Glutamatergic neuron (in vitro differentiated cells): ENCODE results near the gene C1orf185. TPM values are rescaled to one million over a fixed set of nuclear protein-coding genes. Genes with fewer than 3 reads are reported as not detected.

ENCODE experiments used
- DNase-seq: peaks from one replicate; pipeline ENCODE4 v3.0.0; 2022
- H3K27ac Mint-ChIP-seq: one replicate; pipeline ENCODE4 v1.8.0; 2020; ENCODE audit warnings: mild to moderate bottlenecking, mixed read lengths, inconsistent platforms; ENCODE audit not compliant: unreplicated experiment
- H3K27me3 Mint-ChIP-seq: one replicate; pipeline ENCODE4 v1.8.0; 2020; ENCODE audit warnings: mild to moderate bottlenecking, moderate library complexity, mixed read lengths, inconsistent platforms; ENCODE audit not compliant: unreplicated experiment
- H3K36me3 Mint-ChIP-seq: one replicate; pipeline ENCODE4 v1.8.0; 2020; ENCODE audit warnings: mild to moderate bottlenecking, mixed read lengths, inconsistent platforms; ENCODE audit not compliant: unreplicated experiment
- H3K4me1 Mint-ChIP-seq: one replicate; pipeline ENCODE4 v1.8.0; 2020; ENCODE audit warnings: mild to moderate bottlenecking, low read depth, mixed read lengths, inconsistent platforms; ENCODE audit not compliant: unreplicated experiment
- H3K4me3 Mint-ChIP-seq: one replicate; pipeline ENCODE4 v1.8.0; 2020; ENCODE audit warnings: mild to moderate bottlenecking, mixed read lengths, inconsistent platforms; ENCODE audit not compliant: unreplicated experiment
- H3K9me3 Mint-ChIP-seq: one replicate; pipeline ENCODE4 v1.8.0; 2020; ENCODE audit warnings: mild to moderate bottlenecking, moderate library complexity, mixed read lengths, inconsistent platforms; ENCODE audit not compliant: unreplicated experiment
- CTCF ChIP-seq: fragments of 200-600 bp; sonication (generic); IDR thresholded peaks from one replicate; pipeline ENCODE4 v1.5.0; 2021; ENCODE audit not compliant: partially characterized antibody, unreplicated experiment
- total RNA-seq: library from RNA; stranded (reverse); fragmentation: NEBNext Ultra II Directional; extraction: Animal tissue kit (Norgen Biotek cat#: 25700); gene quantifications from one replicate; pipeline ENCODE4 v1.2.1, GENCODE V29; 2021; ENCODE audit not compliant: unreplicated experiment

The C1orf185 gene
- total RNA-seq, 1 donor from 2014 or later = not detected

- Mint-ChIP-seq H3K27ac (no peak overlapping the region), H3K4me3 (no peak overlapping the region), H3K9me3 (no peaks in the 10 kb centered on the region), H3K4me1 (peaks cover 3% of the 10 kb centered on the region), H3K36me3 (no peaks in the 10 kb centered on the region), H3K27me3 (peaks cover 2% of the 10 kb centered on the region)
- no peak for DNase-seq
- no peak for TF ChIP-seq CTCF
Measured at GRCh38 chr1:51070640-51071039, 31.4 kb upstream of the C1orf185 start.

- no peak for TF ChIP-seq CTCF
- Mint-ChIP-seq H3K4me3 (no peak overlapping the region), H3K9me3 (no peaks in the 10 kb centered on the region), H3K27ac (no peak overlapping the region), H3K27me3 (peaks cover 2% of the 10 kb centered on the region), H3K4me1 (peaks cover 3% of the 10 kb centered on the region), H3K36me3 (no peaks in the 10 kb centered on the region)
- DNase-seq = no peak
Measured at GRCh38 chr1:51071291-51072042, 30.6 kb upstream of the C1orf185 start.

GRCh38 chr1:51072043-51072439 is 30.0 kb upstream of the C1orf185 start:
- no peaks in the 10 kb centered on the region for H3K36me3 Mint-ChIP-seq
- peaks cover 2% of the 10 kb centered on the region for H3K27me3 Mint-ChIP-seq
- no peaks in the 10 kb centered on the region for H3K9me3 Mint-ChIP-seq
- peaks cover 3% of the 10 kb centered on the region for H3K4me1 Mint-ChIP-seq
- TF ChIP-seq CTCF = no peak
- H3K4me3 Mint-ChIP-seq = no peak overlapping the region
- no peak for DNase-seq
- no peak overlapping the region for H3K27ac Mint-ChIP-seq

GRCh38 chr1:51072651-51073050 is 29.4 kb upstream of the C1orf185 start:
- no peak for DNase-seq
- Mint-ChIP-seq H3K4me3 (no peak overlapping the region), H3K36me3 (no peaks in the 10 kb centered on the region), H3K9me3 (no peaks in the 10 kb centered on the region), H3K27ac (no peak overlapping the region), H3K27me3 (peaks cover 2% of the 10 kb centered on the region), H3K4me1 (peaks cover 3% of the 10 kb centered on the region)
- no peak for TF ChIP-seq CTCF

- Mint-ChIP-seq H3K27me3 (peaks cover 2% of the 10 kb centered on the region), H3K4me3 (no peak overlapping the region), H3K4me1 (peaks cover 3% of the 10 kb centered on the region), H3K27ac (no peak overlapping the region), H3K36me3 (no peaks in the 10 kb centered on the region), H3K9me3 (no peaks in the 10 kb centered on the region)
- no peak for DNase-seq
- TF ChIP-seq CTCF = no peak
Measured at GRCh38 chr1:51073456-51073855, 28.6 kb upstream of the C1orf185 start.
